Pancreas (tissue), 10 donors: ENCODE data around the gene FAM149B1. TPM values are rescaled to one million over a fixed set of nuclear protein-coding genes. Genes with fewer than 3 reads are reported as not detected.

Experiments
- ATAC-seq, 4 donors: fragments of 200-7000 bp; cut with Tn5 transposase; one replicate each; pipeline versions ENCODE4 v1.8.0 to v1.9.1; 2020; ENCODE audit warnings: mild to moderate bottlenecking in 4 of 4, moderate library complexity in 4 of 4
- DNase-seq, 6 donors: peaks; one replicate each; pipeline ENCODE4 v3.0.0-alpha.2; 2020
- FAIRE-seq: peaks from 2 replicates; lab custom pipeline; 2012; peaks lifted over from hg19 to GRCh38; lab: Jason Lieb, UNC
- H3K27ac ChIP-seq, 4 donors: fragments of 200-600 bp; sonication (generic); 1 replicate in 3 of 4; 2 replicates in 1 of 4; pipeline versions ENCODE4 v1.5.0 to v1.8.0; 2020
- H3K27me3 ChIP-seq, 4 donors: fragments of 200-600 bp; one replicate each; pipeline ENCODE4 v1.8.0; 2021
- H3K36me3 ChIP-seq, 3 donors: fragments of 200-600 bp; sonication (generic) in 1 of 3; one replicate each; pipeline versions ENCODE4 v1.5.0 to v1.8.0; 2020 to 2021
- H3K4me1 ChIP-seq, 3 donors: fragments of 200-600 bp; one replicate each; pipeline ENCODE4 v1.8.0; 2021
- H3K4me3 ChIP-seq, 4 donors: fragments of 200-600 bp; sonication (generic) in 2 of 4; one replicate each; pipeline versions ENCODE4 v1.5.0 to v1.8.0; 2020 to 2021
- H3K9me3 ChIP-seq, 4 donors: fragments of 200-600 bp; one replicate each; pipeline ENCODE4 v1.8.0; 2021
- WGBS, 2 donors: extraction: QIAGEN DNeasy Blood & Tissue Kit; methylation state at CpG; one replicate each; pipeline ENCODE4 v1.1.7; 2013; 5-methylcytosine and 5-hydroxymethylcytosine counted together
- intact Hi-C, 3 donors: fragments of 100-400 bp; cut with DNase I; formaldehyde crosslinking; loops; one replicate each; pipeline versions ENCODE4 v1.11.1 to v1.14.2; 2022
- polyA plus RNA-seq, 2 donors: library from polyadenylated mRNA; stranded (reverse); fragments of 200-250 nt; gene quantifications; one replicate each; pipeline ENCODE4 v1.2.3, GENCODE V29; 2013
- total RNA-seq, 6 donors: library from RNA; stranded (reverse); fragmentation: NEBNext Ultra II Directional in 4 of 6; extraction: Animal tissue kit (Norgen Biotek cat#: 25700) in 4 of 6; gene quantifications; one replicate each; pipeline versions ENCODE4 v1.2.1 to v1.2.4, GENCODE V29; 2021 to 2023
- TF ChIP-seq, protein P1 (sequence below), 4 donors: fragments of 200-600 bp; sonication (generic) in 3 of 4; IDR thresholded peaks; one replicate each; pipeline versions ENCODE4 v1.5.0 to v1.8.0; 2021; ENCODE audit warnings: antibody characterized with exemption in 4 of 4
- donor health status: healthy with polysubstance abuse.
- donor health status: DM: no; HTN: no; CAD: no; lungs with moderate emphysema.
- donor health status: DM: no; HTN: no; CAD: no.
- donor health status: control.
- donor health status: control.
- donor health status: Bipolar disorder and iron deficiency.
- donor health status: DM: yes; HTN: yes; CAD: no.
- donor health status: DM: no; HTN: no; CAD: no.
- donor health status: DM: no; HTN: no; CAD: no.
- donor health status: DM: yes; HTN: yes; CAD: no.

The FAM149B1 gene
- total and polyA plus RNA-seq, 8 donors: 6.6 to 15.8 (median 8.7) TPM

DNA sequence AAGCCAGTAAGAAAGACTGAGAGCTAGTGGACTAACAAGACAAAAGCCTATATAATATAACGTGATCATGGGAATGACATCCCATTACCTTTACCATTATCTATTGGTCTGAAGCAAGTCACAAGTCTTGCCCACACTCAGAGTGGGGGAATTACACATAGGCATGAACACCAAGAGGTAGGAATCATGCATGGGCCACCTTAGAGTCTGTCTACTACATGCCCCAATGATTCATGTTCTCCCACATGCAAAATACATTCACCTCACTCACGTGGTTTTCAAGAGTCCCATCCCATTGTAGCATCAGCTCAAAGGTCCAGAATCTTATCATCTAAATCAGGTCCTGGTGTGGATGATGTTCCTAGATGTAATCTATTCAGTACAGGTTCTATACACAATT, 49.7 kb downstream of the FAM149B1 start:
- FAIRE-seq (no peak), ATAC-seq (no peak), DNase-seq (no peak)
- TF ChIP-seq, protein P1, sequence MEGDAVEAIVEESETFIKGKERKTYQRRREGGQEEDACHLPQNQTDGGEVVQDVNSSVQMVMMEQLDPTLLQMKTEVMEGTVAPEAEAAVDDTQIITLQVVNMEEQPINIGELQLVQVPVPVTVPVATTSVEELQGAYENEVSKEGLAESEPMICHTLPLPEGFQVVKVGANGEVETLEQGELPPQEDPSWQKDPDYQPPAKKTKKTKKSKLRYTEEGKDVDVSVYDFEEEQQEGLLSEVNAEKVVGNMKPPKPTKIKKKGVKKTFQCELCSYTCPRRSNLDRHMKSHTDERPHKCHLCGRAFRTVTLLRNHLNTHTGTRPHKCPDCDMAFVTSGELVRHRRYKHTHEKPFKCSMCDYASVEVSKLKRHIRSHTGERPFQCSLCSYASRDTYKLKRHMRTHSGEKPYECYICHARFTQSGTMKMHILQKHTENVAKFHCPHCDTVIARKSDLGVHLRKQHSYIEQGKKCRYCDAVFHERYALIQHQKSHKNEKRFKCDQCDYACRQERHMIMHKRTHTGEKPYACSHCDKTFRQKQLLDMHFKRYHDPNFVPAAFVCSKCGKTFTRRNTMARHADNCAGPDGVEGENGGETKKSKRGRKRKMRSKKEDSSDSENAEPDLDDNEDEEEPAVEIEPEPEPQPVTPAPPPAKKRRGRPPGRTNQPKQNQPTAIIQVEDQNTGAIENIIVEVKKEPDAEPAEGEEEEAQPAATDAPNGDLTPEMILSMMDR (IDR thresholded peaks at IDR 0.05): no peak
- no peaks in the 10 kb centered on the region for H3K9me3 ChIP-seq
- WGBS, 2 donors: 94 to 97% methylated on average over 2 of the region's 2 CpGs
- H3K4me1 ChIP-seq: no peaks in the 10 kb centered on the region
- intact Hi-C loops: no loop called here
- H3K27ac ChIP-seq: no peak overlapping the region
- no peaks in the 10 kb centered on the region for H3K27me3 ChIP-seq
- H3K36me3 ChIP-seq: peaks cover 0 to 12% (median 6%) of the 10 kb centered on the region in 3 donors
- H3K4me3 ChIP-seq: no peak overlapping the region

- no peak for FAIRE-seq
- TF ChIP-seq, protein P1 (IDR thresholded peaks at IDR 0.05): peak in 1 of 4 donors; percentile 9
- no peaks in the 10 kb centered on the region for H3K9me3 ChIP-seq
Observed at GRCh38 chr10:73218431-73219191, 50.7 kb downstream of the FAM149B1 start.

GRCh38 chr10:73219384-73219783, 51.5 kb downstream of the FAM149B1 start:
- no peak for DNase-seq
- H3K27ac ChIP-seq: no peak overlapping the region
- H3K36me3 ChIP-seq: peaks cover 0 to 12% (median 6%) of the 10 kb centered on the region in 3 donors
- ATAC-seq: no peak
- intact Hi-C loops: no loop called here
- H3K4me3 ChIP-seq: no peak overlapping the region
- FAIRE-seq: no peak
- no peaks in the 10 kb centered on the region for H3K27me3 ChIP-seq
- TF ChIP-seq, protein P1 (IDR thresholded peaks at IDR 0.05): no peak
- H3K4me1 ChIP-seq: no peaks in the 10 kb centered on the region
- H3K9me3 ChIP-seq: no peaks in the 10 kb centered on the region

More at GRCh38 chr10:73218431-73219191, 50.7 kb downstream of the FAM149B1 start:
- 93 to 95% methylated on average over 2 of the region's 2 CpGs for WGBS, 2 donors
- ATAC-seq (no peak), DNase-seq (no peak)
- no peak overlapping the region for H3K4me3 ChIP-seq
- peaks cover 0 to 12% (median 6%) of the 10 kb centered on the region in 3 donors for H3K36me3 ChIP-seq
- H3K27me3 ChIP-seq: no peaks in the 10 kb centered on the region
- H3K4me1 ChIP-seq: no peaks in the 10 kb centered on the region
- no peak overlapping the region for H3K27ac ChIP-seq
- intact Hi-C loops: no loop called here

DNA sequence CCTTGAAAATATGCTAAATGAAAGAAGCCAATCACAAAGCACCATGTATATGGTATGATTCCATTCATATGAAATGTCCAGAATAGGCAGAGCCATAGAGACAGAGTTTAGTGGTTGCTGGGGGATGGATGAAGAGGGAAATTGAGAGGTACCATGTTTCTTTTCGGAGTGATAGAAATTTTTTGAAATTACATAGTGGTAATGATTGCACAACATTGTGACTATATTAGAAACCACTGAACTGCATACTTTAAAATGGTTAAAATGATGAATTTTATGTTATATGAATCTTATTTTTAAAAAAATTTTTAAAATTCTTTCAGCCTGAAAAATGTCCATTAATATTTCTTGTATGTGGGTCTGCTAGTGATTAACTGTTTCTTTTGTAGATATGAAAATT, 53.1 kb downstream of the FAM149B1 start:
- Histone ChIP-seq H3K27ac (no peak overlapping the region), H3K4me3 (no peak overlapping the region), H3K4me1 (no peaks in the 10 kb centered on the region), H3K36me3 (peaks cover 0 to 12% (median 6%) of the 10 kb centered on the region in 3 donors), H3K27me3 (no peaks in the 10 kb centered on the region), H3K9me3 (no peaks in the 10 kb centered on the region)
- ATAC-seq: no peak
- no peak for FAIRE-seq
- 96 to 97% methylated on average over 1 of the region's 1 CpG for WGBS, 2 donors
- no peak for DNase-seq
- intact Hi-C loops: no loop called here
- TF ChIP-seq, protein P1 (IDR thresholded peaks at IDR 0.05): no peak

DNA sequence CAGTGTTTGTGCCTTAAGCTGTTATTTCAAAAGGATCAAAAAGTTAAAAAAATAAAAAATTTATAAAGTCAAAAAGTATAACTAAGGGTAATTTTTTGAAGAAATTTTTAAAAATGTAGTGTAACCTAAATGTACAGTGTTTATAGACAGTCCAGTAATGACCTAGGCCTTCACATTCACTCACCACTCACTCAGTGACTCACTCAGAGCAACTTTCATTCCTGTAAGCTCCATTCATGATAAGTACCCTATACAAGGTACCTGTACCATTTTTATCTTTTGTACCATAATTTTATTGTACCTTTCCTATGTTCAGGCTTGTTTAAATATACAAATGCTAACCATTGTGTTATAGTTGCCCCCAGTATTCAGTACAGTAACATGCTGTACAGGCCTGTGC, 57.6 kb downstream of the FAM149B1 start:
- H3K9me3 ChIP-seq: no peaks in the 10 kb centered on the region
- no peak overlapping the region for H3K4me3 ChIP-seq
- intact Hi-C loops: no loop called here
- no peaks in the 10 kb centered on the region for H3K4me1 ChIP-seq
- no peaks in the 10 kb centered on the region for H3K27me3 ChIP-seq
- no peak for ATAC-seq
- FAIRE-seq: no peak
- TF ChIP-seq, protein P1 (IDR thresholded peaks at IDR 0.05): no peak
- DNase-seq: no peak
- no peaks in the 10 kb centered on the region for H3K36me3 ChIP-seq
- no peak overlapping the region for H3K27ac ChIP-seq
